Peyer's patch (tissue), 4 donors: ENCODE data around the gene MMP17. TPM values are rescaled to one million over a fixed set of nuclear protein-coding genes. Genes with fewer than 3 reads are reported as not detected.

Source experiments
- DNase-seq, 3 donors: peaks; one replicate each; pipeline ENCODE4 v3.0.0-alpha.2; 2017 to 2019
- H3K27ac ChIP-seq, 4 donors: fragments of 200-600 bp; sonication (generic); one replicate each; pipeline ENCODE4 v1.5.1; 2016 to 2019
- H3K27me3 ChIP-seq, 2 donors: fragments of 200-600 bp; sonication (generic); one replicate each; pipeline ENCODE4 v1.5.1; 2019
- H3K36me3 ChIP-seq, 3 donors: fragments of 200-600 bp; sonication (generic); one replicate each; pipeline ENCODE4 v1.5.1; 2016 to 2019
- H3K4me1 ChIP-seq, 4 donors: fragments of 200-600 bp; sonication (generic); one replicate each; pipeline ENCODE4 v1.5.1; 2016 to 2019
- H3K4me3 ChIP-seq, 4 donors: fragments of 200-600 bp; sonication (generic); 1 replicate in 3 of 4; 2 replicates in 1 of 4; pipeline ENCODE4 v1.5.1; 2016 to 2019; ENCODE audit warnings: mild to moderate bottlenecking in 1 of 4
- H3K9me3 ChIP-seq, 4 donors: fragments of 200-600 bp; sonication (generic); one replicate each; pipeline ENCODE4 v1.5.1; 2016 to 2019; ENCODE audit warnings: mild to moderate bottlenecking in 1 of 4
- CTCF ChIP-seq, 6 experiments: fragments of 450-650 bp in 4 of 6; fragments of 200-600 bp in 2 of 6; sonication (generic) in 1 of 6; IDR thresholded peaks; one replicate each; pipeline ENCODE4 v1.5.1; 2017 to 2019; ENCODE audit warnings: antibody characterized with exemption in 6 of 6, mild to moderate bottlenecking in 3 of 6, moderate library complexity in 1 of 6
- POLR2A ChIP-seq, 2 donors: fragments of 450-650 bp; IDR thresholded peaks; one replicate each; pipeline ENCODE4 v1.5.1; 2017; ENCODE audit warnings: antibody characterized with exemption in 2 of 2, mild to moderate bottlenecking in 2 of 2, moderate library complexity in 2 of 2
- total RNA-seq, 4 donors: library from RNA; depleted of rRNA; stranded (reverse); fragments of >200 nt; gene quantifications; one replicate each; pipeline ENCODE4 v1.1.0, GENCODE V29; 2016

Gene MMP17
- total RNA-seq, 4 donors from 2014 or later: 4.0 to 32.2 (median 5.3) TPM; not detected in 1

GRCh38 chr12:131796754-131797587 is 31.2 kb upstream of the MMP17 start:
- H3K36me3 ChIP-seq: peaks cover 0 to 62% (median 0%) of the 10 kb centered on the region in 3 donors
- TF ChIP-seq CTCF (IDR thresholded peaks at IDR 0.05) (no peak), POLR2A (IDR thresholded peaks at IDR 0.05) (no peak)
- DNase-seq: no peak
- no peaks in the 10 kb centered on the region for H3K27me3 ChIP-seq
- no peaks in the 10 kb centered on the region for H3K9me3 ChIP-seq
- no peak overlapping the region for H3K27ac ChIP-seq
- no peak overlapping the region for H3K4me3 ChIP-seq
- H3K4me1 ChIP-seq: no peaks in the 10 kb centered on the region

- H3K36me3 ChIP-seq: peaks cover 0 to 62% (median 0%) of the 10 kb centered on the region in 3 donors
- H3K27ac ChIP-seq: no peak overlapping the region
These were observed 30.6 kb upstream of the MMP17 start for GRCh38 chr12:131797588-131797934.

GRCh38 chr12:131799195-131799594 is 29.0 kb upstream of the MMP17 start:
- H3K4me3 ChIP-seq: no peak overlapping the region
- no peaks in the 10 kb centered on the region for H3K27me3 ChIP-seq
- no peak overlapping the region for H3K27ac ChIP-seq
- peaks cover 0 to 59% (median 0%) of the 10 kb centered on the region in 3 donors for H3K36me3 ChIP-seq
- no peak for DNase-seq
- H3K9me3 ChIP-seq: no peaks in the 10 kb centered on the region
- no peaks in the 10 kb centered on the region for H3K4me1 ChIP-seq
- no peak for TF ChIP-seq POLR2A (IDR thresholded peaks at IDR 0.05)
- TF ChIP-seq CTCF (IDR thresholded peaks at IDR 0.05): no peak

More at GRCh38 chr12:131797588-131797934, 30.6 kb upstream of the MMP17 start:
- no peaks in the 10 kb centered on the region for H3K27me3 ChIP-seq
- DNase-seq: no peak
- H3K9me3 ChIP-seq: no peaks in the 10 kb centered on the region
- H3K4me1 ChIP-seq: no peaks in the 10 kb centered on the region
- TF ChIP-seq POLR2A (IDR thresholded peaks at IDR 0.05) (no peak), CTCF (IDR thresholded peaks at IDR 0.05) (no peak)
- no peak overlapping the region for H3K4me3 ChIP-seq

DNA sequence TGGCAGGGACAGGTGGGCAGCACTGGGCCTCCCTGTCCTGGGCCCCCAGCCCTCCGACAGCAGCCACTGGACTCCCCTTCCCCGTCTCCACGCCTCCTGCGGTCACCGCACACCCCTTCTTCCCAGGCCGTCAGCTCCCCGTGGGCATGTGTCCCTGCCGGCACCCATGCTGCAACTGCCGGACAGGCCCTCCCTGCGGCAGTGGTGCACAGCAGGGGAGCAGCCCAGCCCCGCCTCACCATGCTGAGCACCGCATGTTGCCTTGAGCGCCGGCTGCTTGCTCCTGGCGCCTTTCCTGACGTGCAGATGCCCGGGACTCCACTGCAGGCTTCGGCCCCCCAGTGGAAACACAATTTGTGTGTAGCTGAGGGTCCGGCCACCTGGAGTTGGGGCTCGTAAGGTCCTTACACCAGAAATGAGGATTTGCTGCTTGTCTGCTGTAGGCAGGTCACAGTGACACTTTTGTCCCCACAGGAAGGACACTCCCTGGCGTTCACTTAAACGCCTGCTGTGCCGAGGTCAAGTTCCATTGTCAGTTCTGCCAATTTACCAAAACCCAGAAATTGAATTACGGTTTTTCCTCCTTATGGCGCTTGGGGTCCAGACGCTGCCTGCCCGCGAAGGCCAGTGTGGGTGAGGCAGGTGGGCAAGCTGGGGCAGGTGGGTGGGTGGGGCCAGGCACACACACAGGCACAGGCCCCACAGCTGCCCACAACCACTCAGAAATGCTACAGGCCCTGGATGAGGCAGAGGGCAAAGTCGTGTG is 28.2 kb upstream of the MMP17 start:
- Histone ChIP-seq H3K9me3 (no peaks in the 10 kb centered on the region), H3K36me3 (peaks cover 0 to 59% (median 0%) of the 10 kb centered on the region in 3 donors), H3K27me3 (no peaks in the 10 kb centered on the region), H3K27ac (no peak overlapping the region), H3K4me1 (no peaks in the 10 kb centered on the region), H3K4me3 (no peak overlapping the region)
- no peak for DNase-seq
- TF ChIP-seq POLR2A (IDR thresholded peaks at IDR 0.05) (no peak), CTCF (IDR thresholded peaks at IDR 0.05) (no peak)

- no peak overlapping the region for H3K4me3 ChIP-seq
- H3K36me3 ChIP-seq: peaks cover 0 to 53% (median 0%) of the 10 kb centered on the region in 3 donors
- DNase-seq: no peak
- no peak for TF ChIP-seq POLR2A (IDR thresholded peaks at IDR 0.05)
- no peak for TF ChIP-seq CTCF (IDR thresholded peaks at IDR 0.05)
- H3K9me3 ChIP-seq: no peaks in the 10 kb centered on the region
- H3K27ac ChIP-seq: no peak overlapping the region
- no peaks in the 10 kb centered on the region for H3K27me3 ChIP-seq
- no peaks in the 10 kb centered on the region for H3K4me1 ChIP-seq
These were observed 27.5 kb upstream of the MMP17 start for GRCh38 chr12:131800594-131801135.
